SU-DHL-6 (cell line): Measurements from ENCODE around the gene BCS1L.
"Not testable (repeated sequence)": the region's sequence is repeated elsewhere in the genome, so short reads cannot be mapped to it uniquely, and the experiment has no call there.

Experiments
- CTCF ChIP-seq: fragments of 200-600 bp; sonication (generic); IDR thresholded peaks from one replicate; pipeline ENCODE4 v1.5.1; 2017; ENCODE audit warnings: antibody characterized with exemption, mild to moderate bottlenecking, low read length, moderate library complexity; ENCODE audit not compliant: insufficient read depth, poor library complexity, severe bottlenecking
- EZH2phosphoT487 ChIP-seq: fragments of 200-600 bp; sonication (generic), shearing (Covaris generic); conservative IDR thresholded peaks from 2 replicates; pipeline ENCODE4 v1.6.1; 2018; ENCODE audit warnings: mild to moderate bottlenecking, antibody characterized with exemption, low read length, moderate library complexity, mixed read lengths

GRCh38 chr2:218687400-218688060 is 28.0 kb downstream of the BCS1L start:
- peak; percentile 49 for TF ChIP-seq CTCF
- TF ChIP-seq EZH2phosphoT487 = not testable (repeated sequence)
